Progenitor cell of endocrine pancreas (in vitro differentiated cells): ENCODE data around the gene STARD13. TPM values are rescaled to one million over a fixed set of nuclear protein-coding genes. Genes with fewer than 3 reads are reported as not detected.

Experiments
- DNase-seq: peaks from one replicate; pipeline ENCODE4 v3.0.0; 2021; ENCODE audit warnings: low spot score; ENCODE audit not compliant: unreplicated experiment
- H3K27ac Mint-ChIP-seq: 2 replicates; pipeline ENCODE4 v1.8.0; 2021; ENCODE audit warnings: mild to moderate bottlenecking, moderate library complexity, mixed read lengths
- H3K27me3 Mint-ChIP-seq: 2 replicates; pipeline ENCODE4 v1.8.0; 2021; ENCODE audit warnings: mixed read lengths
- H3K36me3 Mint-ChIP-seq: 2 replicates; pipeline ENCODE4 v1.8.0; 2022; ENCODE audit warnings: mixed read lengths; ENCODE audit not compliant: insufficient read depth
- H3K4me1 Mint-ChIP-seq: 2 replicates; pipeline ENCODE4 v1.8.0; 2021; ENCODE audit warnings: low read depth, mixed read lengths
- H3K4me3 Mint-ChIP-seq: 2 replicates; pipeline ENCODE4 v1.8.0; 2021; ENCODE audit warnings: low read depth, mild to moderate bottlenecking, moderate library complexity, mixed read lengths
- H3K9me3 Mint-ChIP-seq: 2 replicates; pipeline ENCODE4 v1.8.0; 2021; ENCODE audit warnings: low read depth, mixed read lengths
- CTCF ChIP-seq: fragments of 200-600 bp; sonication (generic); IDR thresholded peaks from one replicate; pipeline ENCODE4 v1.5.0; 2021; ENCODE audit warnings: antibody characterized with exemption, mild to moderate bottlenecking; ENCODE audit not compliant: unreplicated experiment
- total RNA-seq: library from RNA; stranded (reverse); gene quantifications from 2 replicates; pipeline ENCODE4 v1.2.1, GENCODE V29; 2021

The STARD13 gene
- total RNA-seq, 1 donor from 2014 or later: 11.7 TPM

- Mint-ChIP-seq H3K4me1 (peaks cover 30% of the 10 kb centered on the region), H3K9me3 (no peaks in the 10 kb centered on the region), H3K27me3 (peaks cover 3% of the 10 kb centered on the region), H3K27ac (no peak overlapping the region), H3K36me3 (no peaks in the 10 kb centered on the region), H3K4me3 (no peak overlapping the region)
- no peak for DNase-seq
- no peak for TF ChIP-seq CTCF
These were observed 75.5 kb downstream of the STARD13 start for GRCh38 chr13:33210090-33210489.

- Mint-ChIP-seq H3K9me3 (no peaks in the 10 kb centered on the region), H3K4me3 (no peak overlapping the region)
These were observed 77.0 kb downstream of the STARD13 start for GRCh38 chr13:33208290-33209220.

GRCh38 chr13:33207615-33207961, 78.0 kb downstream of the STARD13 start:
- H3K36me3 Mint-ChIP-seq: no peaks in the 10 kb centered on the region
- no peak overlapping the region for H3K4me3 Mint-ChIP-seq
- DNase-seq: no peak
- H3K9me3 Mint-ChIP-seq: peaks cover 1% of the 10 kb centered on the region
- no peak for TF ChIP-seq CTCF
- peaks cover 24% of the 10 kb centered on the region for H3K4me1 Mint-ChIP-seq
- H3K27me3 Mint-ChIP-seq: peaks cover 3% of the 10 kb centered on the region
- no peak overlapping the region for H3K27ac Mint-ChIP-seq

More at GRCh38 chr13:33208290-33209220, 77.0 kb downstream of the STARD13 start:
- TF ChIP-seq CTCF: no peak
- no peak for DNase-seq
- Mint-ChIP-seq H3K4me1 (peaks cover 30% of the 10 kb centered on the region), H3K27me3 (peaks cover 3% of the 10 kb centered on the region), H3K36me3 (no peaks in the 10 kb centered on the region), H3K27ac (peak overlapping the region; percentile 12)

- H3K27ac Mint-ChIP-seq: no peak overlapping the region
- peaks cover 29% of the 10 kb centered on the region for H3K4me1 Mint-ChIP-seq
- no peak overlapping the region for H3K4me3 Mint-ChIP-seq
- TF ChIP-seq CTCF: no peak
- no peak for DNase-seq
- H3K36me3 Mint-ChIP-seq: peaks cover 1% of the 10 kb centered on the region
- H3K9me3 Mint-ChIP-seq: peaks cover 4% of the 10 kb centered on the region
- peaks cover 3% of the 10 kb centered on the region for H3K27me3 Mint-ChIP-seq
These were observed 78.5 kb downstream of the STARD13 start for GRCh38 chr13:33206945-33207614.

- peaks cover 4% of the 10 kb centered on the region for H3K9me3 Mint-ChIP-seq
- no peak overlapping the region for H3K27ac Mint-ChIP-seq
These were observed 79.1 kb downstream of the STARD13 start for GRCh38 chr13:33206425-33206824.

More at GRCh38 chr13:33206425-33206824, 79.1 kb downstream of the STARD13 start:
- Mint-ChIP-seq H3K27me3 (peaks cover 3% of the 10 kb centered on the region), H3K4me3 (no peak overlapping the region), H3K36me3 (peaks cover 1% of the 10 kb centered on the region), H3K4me1 (peaks cover 33% of the 10 kb centered on the region)
- DNase-seq: no peak
- TF ChIP-seq CTCF: no peak
